ENCODE results near the gene NISCH.

- TF ChIP-seq POLR2A (IDR thresholded peaks at IDR 0.05; ENCODE audit: borderline replicate concordance, extremely low read depth, insufficient read depth, insufficient read length) (no peak), ZBTB33 (IDR thresholded peaks at IDR 0.05; ENCODE audit: extremely low read depth, insufficient replicate concordance, low read length) (no peak), MAX (IDR thresholded peaks at IDR 0.05) (no peak), CTCF (IDR thresholded peaks at IDR 0.05 in 2 of 3, conservative IDR thresholded peaks at IDR 0.05 in 1 of 3; ENCODE audit: borderline replicate concordance in 1 of 3, insufficient read depth in 1 of 3, low read depth in 2 of 3, low read length in 2 of 3) (no peak), EGR1 (IDR thresholded peaks at IDR 0.05; ENCODE audit: low read depth) (no peak), POLR2AphosphoS5 (IDR thresholded peaks at IDR 0.05; ENCODE audit: low read depth, low read length) (no peak), EZH2phosphoT487 (IDR thresholded peaks at IDR 0.05; ENCODE audit: borderline replicate concordance) (no peak), EZH2 (IDR thresholded peaks at IDR 0.05) (no peak)
These were observed 63.5 kb downstream of the NISCH start for GRCh38 chr3:52518723-52519444.

Measured in HCT116 (cell line).